K562 (cell line): ENCODE data around the gene CLIP2. TPM values are rescaled to one million over a fixed set of nuclear protein-coding genes. Genes with fewer than 3 reads are reported as not detected.

ENCODE experiments used
- ATAC-seq: fragments of 200-7000 bp; cut with Tn5 transposase; 3 replicates; pipeline ENCODE4 v1.9.1; 2020; ENCODE audit warnings: moderate library complexity
- BruUV-seq: library from RNA; stranded (reverse); fragments of 400-500 nt; replicated peaks from 2 replicates; lab custom pipeline; 2021; lab: Mats Ljungman, UMichigan
- CTCF ChIA-PET: fragments of 300-600 bp; formaldehyde crosslinking; extraction: SDS; loops from one replicate; lab custom pipeline; 2021; ENCODE audit warnings: low intra/inter-chr PET ratio; lab: Yijun Ruan, JAX
- POLR2A ChIA-PET: fragments of 300-600, 350-650 bp; sonication (Branson Sonifier 250); formaldehyde crosslinking; extraction: SDS; loops from one replicate; lab custom pipeline; 2021; ENCODE audit warnings: antibody characterized with exemption, inconsistent platforms; lab: Yijun Ruan, JAX
- DNase-seq, 4 experiments: peaks; one replicate each; pipeline versions ENCODE4 v3.0.0 to v3.0.0-alpha.2; 2011 to 2018; ENCODE audit warnings: low spot score in 3 of 4, mixed read lengths in 3 of 4; ENCODE audit errors: extremely low read depth in 1 of 4
- FAIRE-seq: peaks from 2 replicates; lab custom pipeline; 2011; peaks lifted over from hg19 to GRCh38; lab: Jason Lieb, UNC
- H2AFZ ChIP-seq: 2 replicates; pipeline ENCODE4 v1.6.0; 2011; ENCODE audit warnings: low read depth, low read length, control low read depth, inconsistent platforms
- H3K27ac ChIP-seq: fragments of 200-600 bp; 3 replicates; pipeline ENCODE4 v1.8.0; 2011; ENCODE audit warnings: low read depth, mild to moderate bottlenecking, control low read depth, inconsistent platforms, low read length, moderate library complexity, mixed read lengths; ENCODE audit errors: extremely low read depth
- H3K27me3 ChIP-seq, 2 experiments: fragments of 300-600 bp in 1 of 2; 2 replicates in 1 of 2; 3 replicates in 1 of 2; pipeline versions ENCODE4 v1.6.0 to v1.8.0; 2011; ENCODE audit warnings: inconsistent platforms in 2 of 2, low read length in 2 of 2, mild to moderate bottlenecking in 1 of 2, mixed read lengths in 1 of 2, moderate library complexity in 1 of 2; ENCODE audit not compliant: control insufficient read depth in 2 of 2, insufficient read depth in 2 of 2
- H3K36me3 ChIP-seq: fragments of 300-600 bp; 3 replicates; pipeline ENCODE4 v1.8.0; 2011; ENCODE audit warnings: mild to moderate bottlenecking, low read length, inconsistent platforms; ENCODE audit not compliant: control insufficient read depth, insufficient read depth
- H3K4me1 ChIP-seq, 2 experiments: fragments of 200-600 bp in 1 of 2; replicated peaks in 1 of 2; 2 replicates in 1 of 2; 3 replicates in 1 of 2; pipeline versions ENCODE4 v1.5.1 to v1.8.0; 2011; ENCODE audit warnings: inconsistent platforms in 2 of 2, low read length in 2 of 2, mild to moderate bottlenecking in 1 of 2, mixed read lengths in 1 of 2, moderate library complexity in 1 of 2; ENCODE audit not compliant: control insufficient read depth in 2 of 2, insufficient read depth in 2 of 2
- H3K4me2 ChIP-seq: 2 replicates; pipeline ENCODE4 v1.6.1; 2011; ENCODE audit warnings: low read length, control low read depth, inconsistent platforms, mixed read lengths; ENCODE audit not compliant: insufficient read depth
- H3K4me3 ChIP-seq: fragments of 200-600 bp; sonication (generic), shearing (Covaris generic); 2 replicates; pipeline ENCODE4 v1.5.1; 2016; ENCODE audit warnings: control low read depth, inconsistent platforms
- H3K79me2 ChIP-seq: fragments of 200-600 bp; 3 replicates; pipeline ENCODE4 v1.8.0; 2011; ENCODE audit warnings: low read length, inconsistent platforms; ENCODE audit not compliant: control insufficient read depth, insufficient read depth
- H3K9ac ChIP-seq, 2 experiments: 2 replicates each; pipeline versions ENCODE4 v1.6.0 to v1.6.1; 2011; ENCODE audit warnings: low read depth in 2 of 2, low read length in 2 of 2, control low read depth in 1 of 2, inconsistent platforms in 1 of 2, mild to moderate bottlenecking in 1 of 2, mixed read lengths in 1 of 2; ENCODE audit not compliant: insufficient read depth in 1 of 2
- H3K9me1 ChIP-seq: one replicate; pipeline ENCODE4 v1.6.0; 2011; ENCODE audit warnings: inconsistent platforms, mild to moderate bottlenecking, low read length, moderate library complexity; ENCODE audit not compliant: control insufficient read depth, insufficient read depth
- H3K9me3 ChIP-seq: replicated peaks from 2 replicates; pipeline ENCODE4 v1.5.1; 2011; ENCODE audit warnings: low read depth, low read length, inconsistent platforms; ENCODE audit not compliant: control insufficient read depth, insufficient read depth
- H4K20me1 ChIP-seq: replicated peaks from 2 replicates; pipeline ENCODE4 v1.6.1; 2011; ENCODE audit warnings: low read length, inconsistent platforms, mixed read lengths; ENCODE audit not compliant: control insufficient read depth, insufficient read depth
- ASH1L ChIP-seq: fragments of 450-650 bp; IDR thresholded peaks from 2 replicates; pipeline ENCODE4 v1.6.1; 2018; ENCODE audit warnings: borderline replicate concordance, mild to moderate bottlenecking, low read depth; ENCODE audit not compliant: partially characterized antibody
- CHD1 ChIP-seq: fragments of 200-600 bp; sonication (generic); IDR thresholded peaks from one replicate; pipeline ENCODE4 v1.6.1; 2012; ENCODE audit warnings: mild to moderate bottlenecking, moderate library complexity, low read length, inconsistent platforms
- CTCF ChIP-seq, 3 experiments: IDR thresholded peaks in 2 of 3; conservative IDR thresholded peaks in 1 of 3; 2 replicates each; pipeline ENCODE4 v1.5.1; 2011 to 2012; ENCODE audit warnings: low read length in 3 of 3, mild to moderate bottlenecking in 3 of 3, control low read depth in 2 of 3, improper control_type of control experiment in 1 of 3, inconsistent platforms in 1 of 3, low read depth in 1 of 3, mixed read lengths in 1 of 3, moderate library complexity in 1 of 3; ENCODE audit not compliant: insufficient read depth in 2 of 3
- KAT7 ChIP-seq: sonication (generic); formaldehyde crosslinking; IDR thresholded peaks from 2 replicates; pipeline ENCODE4 v1.8.0; 2022; ENCODE audit warnings: missing genetic modification reagents, mild to moderate bottlenecking, borderline replicate concordance
- MTA2 ChIP-seq: fragments of 450-650 bp; IDR thresholded peaks from 2 replicates; pipeline ENCODE4 v1.6.1; 2016; ENCODE audit warnings: low read depth
- MYC ChIP-seq, 2 experiments: fragments of 250-450 bp in 1 of 2; sonication (Bioruptor Pico) in 1 of 2; IDR thresholded peaks; 2 replicates each; pipeline versions ENCODE4 v1.5.1 to v1.6.1; 2012 to 2021; ENCODE audit warnings: low read depth in 2 of 2, borderline replicate concordance in 1 of 2, improper control_type of control experiment in 1 of 2, low read length in 1 of 2, mild to moderate bottlenecking in 1 of 2, moderate library complexity in 1 of 2
- NR4A1 ChIP-seq, 2 experiments: fragments of 250-450 bp in 1 of 2; fragments of 450-650 bp in 1 of 2; sonication (Bioruptor Pico) in 1 of 2; IDR thresholded peaks; 2 replicates each; pipeline versions ENCODE4 v1.4.0 to v1.6.1; 2016 to 2020; ENCODE audit warnings: mild to moderate bottlenecking in 2 of 2, missing compliant biosample characterization in 1 of 2, missing genetic modification characterization in 1 of 2, moderate library complexity in 1 of 2
- PHF8 ChIP-seq: fragments of 200-600 bp; sonication (generic); IDR thresholded peaks from 2 replicates; pipeline ENCODE4 v1.6.1; 2012; ENCODE audit warnings: mixed run types, mild to moderate bottlenecking, inconsistent platforms, low read length, moderate library complexity, borderline replicate concordance
- SMAD1 ChIP-seq: fragments of 150-350 bp; IDR thresholded peaks from 2 replicates; pipeline ENCODE4 v1.6.1; 2014; ENCODE audit warnings: low read length, low read depth; ENCODE audit not compliant: partially characterized antibody
- THRB ChIP-seq: fragments of 450-650 bp; formaldehyde crosslinking; conservative IDR thresholded peaks from 2 replicates; pipeline ENCODE4 v1.4.0; 2022; ENCODE audit warnings: mild to moderate bottlenecking, missing genetic modification characterization
- ZBTB1 ChIP-seq: sonication (generic); formaldehyde crosslinking; IDR thresholded peaks from 2 replicates; pipeline ENCODE4 v1.8.1; 2023; ENCODE audit warnings: missing genetic modification reagents, low read depth, mild to moderate bottlenecking, borderline replicate concordance
- ZKSCAN1 ChIP-seq: fragments of 150-350 bp; IDR thresholded peaks from 2 replicates; pipeline ENCODE4 v1.6.1; 2016; ENCODE audit warnings: low read depth, low read length
- WGBS: fragments of 100-300 bp; shearing (Covaris generic); methylation state at CpG from one replicate; pipeline ENCODE4 v1.1.6; 2016; ENCODE audit warnings: low coverage, mixed read lengths; ENCODE audit not compliant: insufficient coverage; ENCODE audit errors: missing lambda C conversion rate; 5-methylcytosine and 5-hydroxymethylcytosine counted together
- in situ Hi-C: fragments of 300-500 bp; cut with MboI; formaldehyde crosslinking; loops from 4 replicates; pipeline ENCODE4 v1.15.0; 2018; ENCODE audit warnings: inconsistent platforms, mixed read lengths
- intact Hi-C: fragments of 100-400 bp; cut with micrococcal nuclease; formaldehyde crosslinking; loops from 2 replicates; pipeline ENCODE4 v1.14.2; 2022
- polyA plus RNA-seq, 8 experiments: library from polyadenylated mRNA; depleted of rRNA in 4 of 8; stranded (reverse) in 5 of 8; unstranded in 3 of 8; fragments of >200 nt; fragmentation: Nextera tagmentation in 2 of 8; fragmentation: Illumina TruSeq in 1 of 8; extraction: Ambion mirVana in 2 of 8; extraction: Trizol in 1 of 8; gene quantifications; 2 replicates each; pipeline versions ENCODE4 v1.2.1 to v1.2.3, GENCODE V29; 2011 to 2014; ENCODE audit warnings: inconsistent platforms in 1 of 8, missing spikeins in 1 of 8
- total RNA-seq, 7 experiments: library from RNA; depleted of rRNA in 6 of 7; stranded (reverse); fragments of >200 nt in 6 of 7; fragmentation: Illumina TruSeq in 2 of 7; extraction: Trizol in 2 of 7; gene quantifications; 2 replicates each; pipeline versions ENCODE4 v1.2.1 to v1.2.3, GENCODE V29; 2011 to 2021; ENCODE audit warnings: low replicate concordance in 1 of 7
- TF ChIP-seq, protein P1 (sequence below): fragments of 450-650 bp; formaldehyde crosslinking; IDR thresholded peaks from 2 replicates; pipeline ENCODE4 v1.4.0; 2020; ENCODE audit warnings: mild to moderate bottlenecking, moderate library complexity

The CLIP2 gene
- total and polyA plus RNA-seq, 9 of the 15 experiments (the other 6 are each of a cell fraction or from before 2014, with no cell fraction given), result 0.07 to 5.4 (median 2.1) TPM

- no peak for TF ChIP-seq MYC (IDR thresholded peaks at IDR 0.05; ENCODE audit: low read depth, low read length)
- TF ChIP-seq MYC (CRISPR knock-in tag; IDR thresholded peaks at IDR 0.05; ENCODE audit: borderline replicate concordance, low read depth), result no peak
- TF ChIP-seq THRB (CRISPR knock-in tag), result 0 out of 2 replicates have a peak, but pooled peaks have one; percentile 25
- peak; percentile 20; the same call in 1 of the 2 replicates for TF ChIP-seq MTA2
- TF ChIP-seq, all 486 proteins: peak for 5
These were observed 61.5 kb downstream of the CLIP2 start (continued) for GRCh38 chr7:74350751-74351150.

GRCh38 chr7:74351836-74352235 lies 62.6 kb downstream of the CLIP2 start:
- intact Hi-C loops, result no loop called here
- no peaks in the 10 kb centered on the region for H4K20me1 ChIP-seq
- 14% methylated on average over 3 of the region's 3 CpGs for WGBS
- H3K79me2 ChIP-seq, result no peaks in the 10 kb centered on the region
- H3K4me1 ChIP-seq, result peaks cover 0 to 4% of the 10 kb centered on the region in 2 experiments; a peak in 3 of 5 replicates
- H3K4me3 ChIP-seq, result no peak overlapping the region
- DNase-seq, result no peak
- BruUV-seq, result no TSS peak
- no peak overlapping the region for H3K9ac ChIP-seq
- H3K9me1 ChIP-seq, result no peaks in the 10 kb centered on the region
- no peak for ATAC-seq
- H3K9me3 ChIP-seq, result peaks cover 3% of the 10 kb centered on the region; the same call in 1 of the 2 replicates
- FAIRE-seq, result no peak
- in situ Hi-C loops, result no loop called here
- H2AFZ ChIP-seq, result no peak overlapping the region
- no peaks in the 10 kb centered on the region for H3K36me3 ChIP-seq
- H3K27me3 ChIP-seq, result no peaks in the 10 kb centered on the region
- POLR2A ChIA-PET, result no interaction called here
- H3K4me2 ChIP-seq, result no peak overlapping the region
- CTCF ChIA-PET, result no interaction called here
- no peak overlapping the region for H3K27ac ChIP-seq
- TF ChIP-seq CHD1 (no peak), CTCF (IDR thresholded peaks at IDR 0.05 in 2 of 3, conservative IDR thresholded peaks at IDR 0.05 in 1 of 3; ENCODE audit: insufficient read depth in 2 of 3, low read depth in 1 of 3, low read length in 3 of 3) (no peak), ZKSCAN1 (no peak), ASH1L (no peak), PHF8 (no peak), ZBTB1 (no peak), KAT7 (CRISPR knock-in tag) (no peak), NR4A1 (CRISPR knock-in tag; IDR thresholded peaks at IDR 0.05) (no peak), NR4A1 (tag; IDR thresholded peaks at IDR 0.05) (no peak), SMAD1 (no peak)
- TF ChIP-seq, protein P1, sequence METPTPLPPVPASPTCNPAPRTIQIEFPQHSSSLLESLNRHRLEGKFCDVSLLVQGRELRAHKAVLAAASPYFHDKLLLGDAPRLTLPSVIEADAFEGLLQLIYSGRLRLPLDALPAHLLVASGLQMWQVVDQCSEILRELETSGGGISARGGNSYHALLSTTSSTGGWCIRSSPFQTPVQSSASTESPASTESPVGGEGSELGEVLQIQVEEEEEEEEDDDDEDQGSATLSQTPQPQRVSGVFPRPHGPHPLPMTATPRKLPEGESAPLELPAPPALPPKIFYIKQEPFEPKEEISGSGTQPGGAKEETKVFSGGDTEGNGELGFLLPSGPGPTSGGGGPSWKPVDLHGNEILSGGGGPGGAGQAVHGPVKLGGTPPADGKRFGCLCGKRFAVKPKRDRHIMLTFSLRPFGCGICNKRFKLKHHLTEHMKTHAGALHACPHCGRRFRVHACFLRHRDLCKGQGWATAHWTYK, result no peak
